Fibroblast of mammary gland (primary cell): ENCODE data around the gene CSAD.
A peak's percentile ranks its signal among the peaks of the same experiment; 100 is the strongest.
"Not testable (repeated sequence)": the region's sequence is repeated elsewhere in the genome, so short reads cannot be mapped to it uniquely, and the experiment has no call there.

Source experiments
- DNase-seq: peaks from one replicate; pipeline ENCODE4 v3.0.0-alpha.2; 2010; ENCODE audit warnings: low read depth
- H3K4me3 ChIP-seq: 2 replicates; pipeline ENCODE4 v1.5.1; 2011; ENCODE audit warnings: low read depth, mild to moderate bottlenecking, low read length, moderate library complexity; ENCODE audit not compliant: control insufficient read depth
- CTCF ChIP-seq: conservative IDR thresholded peaks from 2 replicates; pipeline ENCODE4 v1.5.1; 2011; ENCODE audit warnings: low read depth, low read length, inconsistent platforms; ENCODE audit not compliant: control insufficient read depth, insufficient read depth

CSAD gene

GRCh38 chr12:53181935-53182334 is 1.2 kb upstream of the CSAD start:
- no peak for TF ChIP-seq CTCF
- H3K4me3 ChIP-seq: peak overlapping the region; percentile 69
- peak; percentile 11 for DNase-seq

- peak overlapping the region; percentile 69 for H3K4me3 ChIP-seq
- DNase-seq: peak; percentile 68
- TF ChIP-seq CTCF: no peak
Observed at GRCh38 chr12:53180931-53181645, 363 bp upstream of the CSAD start.

- no peak for DNase-seq
- no peak for TF ChIP-seq CTCF
- peak overlapping the region; percentile 69 for H3K4me3 ChIP-seq
Observed at GRCh38 chr12:53179687-53180219, 972 bp downstream of the CSAD start.

GRCh38 chr12:53178803-53179202 is 1.9 kb downstream of the CSAD start:
- DNase-seq, H3K4me3 ChIP-seq: not testable (repeated sequence)

- H3K4me3 ChIP-seq, DNase-seq: not testable (repeated sequence)
Observed at GRCh38 chr12:53177447-53177846, 3.3 kb downstream of the CSAD start.

- no peak overlapping the region for H3K4me3 ChIP-seq
- no peak for TF ChIP-seq CTCF
- DNase-seq: no peak
Observed at GRCh38 chr12:53176750-53177149, 4.0 kb downstream of the CSAD start.

GRCh38 chr12:53174881-53175491 is 5.7 kb downstream of the CSAD start:
- no peak overlapping the region for H3K4me3 ChIP-seq
- peak; percentile 59 for DNase-seq
- TF ChIP-seq CTCF: peak; percentile 28

- DNase-seq: no peak
- TF ChIP-seq CTCF: no peak
- no peak overlapping the region for H3K4me3 ChIP-seq
Observed at GRCh38 chr12:53173085-53173715, 7.5 kb downstream of the CSAD start.
